SU-DHL-6 (cell line): ENCODE data around the gene ELANE.

ENCODE experiments used
- EZH2phosphoT487 ChIP-seq: fragments of 200-600 bp; sonication (generic), shearing (Covaris generic); conservative IDR thresholded peaks from 2 replicates; pipeline ENCODE4 v1.6.1; 2018; ENCODE audit warnings: mild to moderate bottlenecking, antibody characterized with exemption, low read length, moderate library complexity, mixed read lengths
- TF ChIP-seq, protein P1 (sequence below): fragments of 200-600 bp; sonication (generic); IDR thresholded peaks from one replicate; pipeline ENCODE4 v1.5.1; 2017; ENCODE audit warnings: antibody characterized with exemption, mild to moderate bottlenecking, low read length, moderate library complexity; ENCODE audit not compliant: insufficient read depth, poor library complexity, severe bottlenecking

DNA sequence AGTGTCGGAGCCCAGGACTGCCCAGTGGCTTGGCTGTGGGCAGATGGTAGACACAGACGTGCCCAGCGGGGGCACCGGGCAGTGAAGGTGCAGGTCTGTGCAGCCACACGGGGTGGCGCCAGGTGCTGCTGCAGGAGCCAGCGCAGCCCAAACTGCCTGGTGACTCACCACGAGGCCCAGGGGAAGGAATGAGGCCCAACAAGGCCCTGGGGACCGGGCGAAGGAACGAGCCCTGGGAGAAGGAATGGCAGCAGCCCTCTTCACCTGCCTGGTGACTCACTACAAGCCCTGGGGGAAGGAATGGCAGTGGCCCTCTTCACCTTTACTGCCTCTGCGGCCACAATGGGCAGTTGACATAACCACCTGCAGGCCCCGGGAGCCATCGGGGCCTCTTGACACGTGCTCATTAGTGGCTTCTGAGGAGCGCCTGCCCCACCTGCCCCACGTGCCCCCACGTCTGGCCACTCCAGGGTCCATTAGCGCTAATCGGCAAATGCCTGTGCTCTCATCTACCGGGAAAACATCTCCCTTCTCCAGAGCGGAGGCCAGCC, 31.6 kb downstream of the ELANE start:
- TF ChIP-seq, protein P1, sequence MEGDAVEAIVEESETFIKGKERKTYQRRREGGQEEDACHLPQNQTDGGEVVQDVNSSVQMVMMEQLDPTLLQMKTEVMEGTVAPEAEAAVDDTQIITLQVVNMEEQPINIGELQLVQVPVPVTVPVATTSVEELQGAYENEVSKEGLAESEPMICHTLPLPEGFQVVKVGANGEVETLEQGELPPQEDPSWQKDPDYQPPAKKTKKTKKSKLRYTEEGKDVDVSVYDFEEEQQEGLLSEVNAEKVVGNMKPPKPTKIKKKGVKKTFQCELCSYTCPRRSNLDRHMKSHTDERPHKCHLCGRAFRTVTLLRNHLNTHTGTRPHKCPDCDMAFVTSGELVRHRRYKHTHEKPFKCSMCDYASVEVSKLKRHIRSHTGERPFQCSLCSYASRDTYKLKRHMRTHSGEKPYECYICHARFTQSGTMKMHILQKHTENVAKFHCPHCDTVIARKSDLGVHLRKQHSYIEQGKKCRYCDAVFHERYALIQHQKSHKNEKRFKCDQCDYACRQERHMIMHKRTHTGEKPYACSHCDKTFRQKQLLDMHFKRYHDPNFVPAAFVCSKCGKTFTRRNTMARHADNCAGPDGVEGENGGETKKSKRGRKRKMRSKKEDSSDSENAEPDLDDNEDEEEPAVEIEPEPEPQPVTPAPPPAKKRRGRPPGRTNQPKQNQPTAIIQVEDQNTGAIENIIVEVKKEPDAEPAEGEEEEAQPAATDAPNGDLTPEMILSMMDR, result no peak
- TF ChIP-seq EZH2phosphoT487, result no peak
